HEK293 (cell line): ENCODE data around the gene AATF.

Experiments used
- CTCF ChIA-PET: fragments of 350-600 bp; formaldehyde crosslinking; extraction: SDS; loops from one replicate; lab custom pipeline; 2021; ENCODE audit warnings: antibody characterized with exemption; lab: Yijun Ruan, JAX
- POLR2A ChIA-PET: fragments of 300-600 bp; formaldehyde crosslinking; extraction: SDS; loops from one replicate; lab custom pipeline; 2020; ENCODE audit warnings: antibody characterized with exemption, inconsistent platforms; lab: Yijun Ruan, JAX
- H3K27ac ChIP-seq: fragments of 200-500 bp; sonication (Bioruptor generic); 2 replicates; pipeline ENCODE4 v1.5.1; 2014; ENCODE audit warnings: low read depth, low read length, control low read depth, inconsistent platforms; ENCODE audit errors: extremely low read depth
- H3K36me3 ChIP-seq, 2 experiments: fragments of 200-500 bp in 1 of 2; sonication (Bioruptor generic) in 1 of 2; 1 replicate in 1 of 2; 2 replicates in 1 of 2; pipeline ENCODE4 v1.5.1; 2014 to 2017; ENCODE audit warnings: inconsistent platforms in 2 of 2, low read length in 2 of 2; ENCODE audit not compliant: control insufficient read depth in 2 of 2, insufficient read depth in 1 of 2
- H3K4me1 ChIP-seq: fragments of 200-500 bp; sonication (Bioruptor generic); 2 replicates; pipeline ENCODE4 v1.5.1; 2014; ENCODE audit warnings: mild to moderate bottlenecking, low read length, inconsistent platforms; ENCODE audit not compliant: control insufficient read depth, insufficient read depth
- H3K4me3 ChIP-seq: 2 replicates; pipeline ENCODE4 v1.5.1; 2011; ENCODE audit warnings: low read depth, mild to moderate bottlenecking, control low read depth, low read length, moderate library complexity
- H3K9me3 ChIP-seq: fragments of 200-500 bp; sonication (Bioruptor generic); 2 replicates; pipeline ENCODE4 v1.5.1; 2014; ENCODE audit warnings: low read depth, low read length, inconsistent platforms; ENCODE audit not compliant: control insufficient read depth, insufficient read depth
- EGR2 ChIP-seq: fragments of 450-650 bp; formaldehyde crosslinking; IDR thresholded peaks from 2 replicates; pipeline ENCODE4 v1.5.1; 2016; ENCODE audit warnings: low read depth, missing biosample characterization, missing genetic modification characterization
- KLF10 ChIP-seq: fragments of 450-650 bp; IDR thresholded peaks from 2 replicates; pipeline ENCODE4 v1.5.1; 2018; ENCODE audit warnings: missing biosample characterization, mild to moderate bottlenecking, missing genetic modification characterization
- MYNN ChIP-seq: fragments of 450-650 bp; formaldehyde crosslinking; IDR thresholded peaks from 2 replicates; pipeline ENCODE4 v1.5.1; 2016; ENCODE audit warnings: missing biosample characterization, missing genetic modification characterization, borderline replicate concordance
- OSR2 ChIP-seq: fragments of 450-650 bp; formaldehyde crosslinking; IDR thresholded peaks from 2 replicates; pipeline ENCODE4 v1.5.1; 2016; ENCODE audit warnings: missing biosample characterization, missing genetic modification characterization
- PRDM10 ChIP-seq: fragments of 450-650 bp; formaldehyde crosslinking; IDR thresholded peaks from 2 replicates; pipeline ENCODE4 v1.5.1; 2016; ENCODE audit warnings: missing biosample characterization, missing genetic modification characterization
- ZBTB17 ChIP-seq: fragments of 450-650 bp; formaldehyde crosslinking; IDR thresholded peaks from 2 replicates; pipeline ENCODE4 v1.5.1; 2016; ENCODE audit warnings: missing biosample characterization, missing genetic modification characterization
- ZBTB20 ChIP-seq: fragments of 450-650 bp; formaldehyde crosslinking; IDR thresholded peaks from 2 replicates; pipeline ENCODE4 v1.5.1; 2016; ENCODE audit warnings: missing biosample characterization, missing genetic modification characterization
- ZBTB8A ChIP-seq: fragments of 450-650 bp; formaldehyde crosslinking; IDR thresholded peaks from 2 replicates; pipeline ENCODE4 v1.5.1; 2016; ENCODE audit warnings: missing biosample characterization, missing genetic modification characterization
- ZNF10 ChIP-seq: fragments of 450-650 bp; formaldehyde crosslinking; IDR thresholded peaks from 2 replicates; pipeline ENCODE4 v1.5.1; 2017; ENCODE audit warnings: missing biosample characterization, missing genetic modification characterization
- ZNF114 ChIP-seq: fragments of 450-650 bp; formaldehyde crosslinking; IDR thresholded peaks from 2 replicates; pipeline ENCODE4 v1.5.0; 2017; ENCODE audit warnings: missing biosample characterization, missing genetic modification characterization
- ZNF140 ChIP-seq: fragments of 450-650 bp; formaldehyde crosslinking; IDR thresholded peaks from 2 replicates; pipeline ENCODE4 v1.5.1; 2016; ENCODE audit warnings: missing biosample characterization, missing genetic modification characterization
- ZNF157 ChIP-seq: fragments of 450-650 bp; formaldehyde crosslinking; IDR thresholded peaks from 2 replicates; pipeline ENCODE4 v1.5.1; 2016; ENCODE audit warnings: missing biosample characterization, missing genetic modification characterization
- ZNF214 ChIP-seq: fragments of 450-650 bp; formaldehyde crosslinking; IDR thresholded peaks from 2 replicates; pipeline ENCODE4 v1.5.1; 2017; ENCODE audit warnings: missing biosample characterization, mild to moderate bottlenecking, missing genetic modification characterization, borderline replicate concordance
- ZNF23 ChIP-seq: fragments of 450-650 bp; formaldehyde crosslinking; IDR thresholded peaks from 2 replicates; pipeline ENCODE4 v1.5.1; 2016; ENCODE audit warnings: missing biosample characterization, missing genetic modification characterization, borderline replicate concordance
- ZNF341 ChIP-seq: fragments of 450-650 bp; formaldehyde crosslinking; IDR thresholded peaks from 2 replicates; pipeline ENCODE4; 2016; ENCODE audit warnings: low read depth, missing biosample characterization, missing genetic modification characterization
- ZNF394 ChIP-seq: fragments of 450-650 bp; formaldehyde crosslinking; IDR thresholded peaks from 2 replicates; pipeline ENCODE4 v1.5.1; 2016; ENCODE audit warnings: missing biosample characterization, missing genetic modification characterization, mild to moderate bottlenecking, moderate library complexity, borderline replicate concordance
- ZNF398 ChIP-seq: fragments of 450-650 bp; formaldehyde crosslinking; IDR thresholded peaks from 2 replicates; pipeline ENCODE4 v1.5.1; 2017; ENCODE audit warnings: missing biosample characterization, missing genetic modification characterization
- ZNF529 ChIP-seq: fragments of 450-650 bp; formaldehyde crosslinking; IDR thresholded peaks from 2 replicates; pipeline ENCODE4 v1.5.1; 2017; ENCODE audit warnings: missing genetic modification characterization, missing biosample characterization; ENCODE audit not compliant: insufficient replicate concordance
- ZNF561 ChIP-seq: fragments of 450-650 bp; IDR thresholded peaks from 2 replicates; pipeline ENCODE4 v1.5.1; 2018; ENCODE audit warnings: missing biosample characterization, missing genetic modification characterization, borderline replicate concordance
- ZNF571 ChIP-seq: fragments of 450-650 bp; formaldehyde crosslinking; IDR thresholded peaks from 2 replicates; pipeline ENCODE4 v1.5.0; 2017; ENCODE audit warnings: missing biosample characterization, missing genetic modification characterization
- ZNF776 ChIP-seq: fragments of 450-650 bp; formaldehyde crosslinking; IDR thresholded peaks from 2 replicates; pipeline ENCODE4 v1.5.0; 2017; ENCODE audit warnings: missing biosample characterization, missing genetic modification characterization, borderline replicate concordance
- TF ChIP-seq, protein P1 (sequence below): fragments of 450-650 bp; formaldehyde crosslinking; IDR thresholded peaks from 2 replicates; pipeline ENCODE4 v1.5.1; 2016; ENCODE audit warnings: missing biosample characterization, missing genetic modification characterization

Gene AATF

DNA sequence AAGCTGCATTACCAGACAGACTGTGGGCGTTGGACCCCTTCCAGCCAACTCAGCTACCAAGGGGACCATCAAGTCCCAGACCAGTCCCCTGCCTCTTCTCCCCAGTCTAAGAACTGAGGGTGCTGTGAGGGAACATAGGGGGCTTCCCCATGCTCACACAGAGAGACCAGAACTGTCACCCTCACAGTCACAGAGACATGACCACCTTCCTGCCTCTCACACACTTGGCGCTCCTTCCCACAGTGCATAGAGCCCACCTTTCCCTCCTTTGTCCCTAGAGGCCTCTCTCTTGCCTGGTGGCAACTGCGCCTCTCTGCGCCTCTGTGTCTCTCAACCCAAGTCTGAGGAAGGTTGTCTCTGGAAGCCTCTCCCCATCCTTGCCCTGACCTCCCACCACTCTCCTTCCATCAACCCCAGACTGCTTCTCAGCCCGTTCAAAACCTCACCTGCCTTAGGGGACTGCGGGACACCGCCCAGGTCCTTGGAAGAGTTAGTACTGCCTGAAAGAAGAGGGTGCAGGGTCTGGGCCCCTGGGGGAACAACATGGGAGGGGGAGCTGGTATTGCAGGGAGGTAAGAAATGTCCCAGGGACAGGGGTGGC, 17.6 kb upstream of the AATF start:
- Histone ChIP-seq H3K27ac (peak overlapping the region; percentile 21; the same call in 1 of the 2 replicates), H3K4me1 (peaks cover 13% of the 10 kb centered on the region), H3K36me3 (peaks cover 0 to 8% of the 10 kb centered on the region in 2 experiments; a peak in 1 of 3 replicates), H3K4me3 (no peak overlapping the region), H3K9me3 (no peaks in the 10 kb centered on the region)
- POLR2A ChIA-PET: interaction anchor here (1.2 kb wide), 1 partner anchor 10 kb away, joined by 3 read pairs; no protein-coding TSS in a partner anchor
- CTCF ChIA-PET: interaction anchor here (0.6 to 1.8 kb wide), 2 partner anchors 117 to 123 kb away, joined by 3 to 5 read pairs; no protein-coding TSS in a partner anchor
- TF ChIP-seq ZNF776 (tag by site-specific recombination) (no peak), ZNF529 (tag by site-specific recombination) (no peak), KLF10 (tag by site-specific recombination) (no peak), MYNN (no peak), ZNF157 (tag by site-specific recombination) (no peak), ZNF140 (tag by site-specific recombination) (no peak), ZBTB17 (tag by site-specific recombination) (no peak), ZNF114 (tag by site-specific recombination) (no peak), ZNF214 (tag by site-specific recombination) (no peak)
- TF ChIP-seq, all 188 proteins: peak for 0

DNA sequence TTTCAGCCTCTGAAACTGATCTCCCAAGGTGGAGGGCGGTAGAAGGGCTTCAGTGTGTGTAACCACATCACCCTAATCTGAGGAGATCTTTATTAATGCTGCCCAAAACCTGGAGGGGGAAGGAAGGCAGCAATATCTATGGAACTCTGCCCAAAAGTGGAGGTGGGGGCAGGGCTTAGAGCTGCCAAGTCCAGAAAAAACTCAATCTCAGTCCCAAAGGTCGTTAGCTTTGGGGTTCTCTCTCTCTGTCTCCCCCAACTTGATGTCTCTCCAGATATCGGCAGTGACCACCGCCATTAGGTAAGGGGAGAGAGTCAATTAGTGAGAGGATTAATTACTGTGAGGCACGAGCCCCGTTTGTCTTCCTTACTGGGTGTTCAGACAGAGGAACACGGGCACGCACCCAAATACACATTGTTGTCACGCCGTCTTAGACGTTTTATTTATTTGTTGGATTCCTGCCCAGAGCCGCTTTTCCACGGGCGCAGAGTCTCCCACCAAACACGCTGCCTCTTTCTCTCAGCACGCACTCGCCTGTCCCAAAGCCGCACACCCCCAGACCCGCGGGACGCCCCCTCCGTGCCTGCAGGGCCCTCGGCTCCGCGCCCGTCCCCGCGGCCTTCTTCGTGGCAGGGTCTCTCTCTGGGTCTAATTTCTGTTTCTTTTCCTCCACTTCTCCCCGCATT, 16.9 kb upstream of the AATF start:
- ChIA-PET POLR2A (no interaction called here), CTCF (interaction anchor here (1.8 kb wide), 1 partner anchor 116 kb away, joined by 5 read pairs; no protein-coding TSS in a partner anchor)
- H3K27ac ChIP-seq: peak overlapping the region; percentile 21; the same call in 1 of the 2 replicates
- H3K4me1 ChIP-seq: peaks cover 13% of the 10 kb centered on the region
- no peak overlapping the region for H3K4me3 ChIP-seq
- peaks cover 0 to 8% of the 10 kb centered on the region in 2 experiments; a peak in 1 of 3 replicates for H3K36me3 ChIP-seq
- TF ChIP-seq ZNF23 (tag by site-specific recombination) (no peak), ZNF341 (tag by site-specific recombination) (peak; percentile 3; the same call in 1 of the 2 replicates), ZNF394 (tag by site-specific recombination) (peak; percentile 34; the same call in 1 of the 2 replicates), PRDM10 (peak; percentile 79), ZNF571 (tag by site-specific recombination) (no peak), OSR2 (peak; percentile 26; the same call in 1 of the 2 replicates), ZNF398 (peak; percentile 78), ZNF561 (tag by site-specific recombination) (0 out of 2 replicates have a peak, but pooled peaks have one; percentile 28), ZNF10 (no peak), ZBTB20 (tag by site-specific recombination) (0 out of 2 replicates have a peak, but pooled peaks have one; percentile 13), ZBTB8A (tag by site-specific recombination) (peak; percentile 59; the same call in 1 of the 2 replicates), EGR2 (tag by site-specific recombination) (0 out of 2 replicates have a peak, but pooled peaks have one; percentile 5)
- TF ChIP-seq, protein P1, sequence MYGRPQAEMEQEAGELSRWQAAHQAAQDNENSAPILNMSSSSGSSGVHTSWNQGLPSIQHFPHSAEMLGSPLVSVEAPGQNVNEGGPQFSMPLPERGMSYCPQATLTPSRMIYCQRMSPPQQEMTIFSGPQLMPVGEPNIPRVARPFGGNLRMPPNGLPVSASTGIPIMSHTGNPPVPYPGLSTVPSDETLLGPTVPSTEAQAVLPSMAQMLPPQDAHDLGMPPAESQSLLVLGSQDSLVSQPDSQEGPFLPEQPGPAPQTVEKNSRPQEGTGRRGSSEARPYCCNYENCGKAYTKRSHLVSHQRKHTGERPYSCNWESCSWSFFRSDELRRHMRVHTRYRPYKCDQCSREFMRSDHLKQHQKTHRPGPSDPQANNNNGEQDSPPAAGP: no peak
- H3K9me3 ChIP-seq: no peaks in the 10 kb centered on the region
